ENCODE measurements around the gene RFFL. TPM values are rescaled to one million over a fixed set of nuclear protein-coding genes. Genes with fewer than 3 reads are reported as not detected.
"Not testable (repeated sequence)": the region's sequence is repeated elsewhere in the genome, so short reads cannot be mapped to it uniquely, and the experiment has no call there.

The RFFL gene
- total RNA-seq, 1 experiment from 2014 or later, result 29.6 TPM

- Mint-ChIP-seq H3K9me3 (ENCODE audit: unreplicated experiment) (no peaks in the 10 kb centered on the region), H3K36me3 (ENCODE audit: insufficient read depth, unreplicated experiment) (peaks cover 2% of the 10 kb centered on the region), H3K27me3 (ENCODE audit: insufficient read depth, unreplicated experiment) (no peaks in the 10 kb centered on the region), H3K4me3 (ENCODE audit: unreplicated experiment) (no peak overlapping the region), H3K27ac (ENCODE audit: unreplicated experiment) (no peak overlapping the region), H3K4me1 (ENCODE audit: low read depth, unreplicated experiment) (peaks cover 14% of the 10 kb centered on the region)
- Histone ChIP-seq H3K9me3 (no peaks in the 10 kb centered on the region), H3K27me3 (replicated peaks; ENCODE audit: control insufficient read depth, insufficient read depth, low read length) (no peaks in the 10 kb centered on the region), H3K4me3 (ENCODE audit: low read depth, low read length) (no peak overlapping the region), H3K36me3 (ENCODE audit: control insufficient read depth, insufficient read depth, low read length) (peaks cover 2% of the 10 kb centered on the region; the same call in 1 of the 2 replicates), H3K4me1 (peaks cover 20% of the 10 kb centered on the region)
- no peak for DNase-seq
- POLR2A ChIA-PET, result no interaction called here
- no TSS peak for BruUV-seq (replicated peaks)
- CTCF ChIA-PET, result no interaction called here
- no peak for TF ChIP-seq CTCF (IDR thresholded peaks at IDR 0.05; ENCODE audit: insufficient read depth in 1 of 2, low read depth in 1 of 2, low read length in 1 of 2, severe bottlenecking in 1 of 2, unreplicated experiment in 1 of 2)
- intact Hi-C loops (cut with micrococcal nuclease; ENCODE audit: unreplicated experiment), result no loop called here
These were observed 17.3 kb downstream of the RFFL start for GRCh38 chr17:35046245-35046644.

- BruUV-seq (replicated peaks); H3K27me3 Mint-ChIP-seq (ENCODE audit: insufficient read depth, unreplicated experiment); POLR2A ChIA-PET; H3K36me3 ChIP-seq (ENCODE audit: control insufficient read depth, insufficient read depth, low read length); DNase-seq; H3K27ac Mint-ChIP-seq (ENCODE audit: unreplicated experiment); H3K27me3 ChIP-seq (replicated peaks; ENCODE audit: control insufficient read depth, insufficient read depth, low read length); CTCF ChIA-PET; intact Hi-C loops (cut with micrococcal nuclease; ENCODE audit: unreplicated experiment); H3K9me3 Mint-ChIP-seq (ENCODE audit: unreplicated experiment); H3K36me3 Mint-ChIP-seq (ENCODE audit: insufficient read depth, unreplicated experiment); H3K4me3 ChIP-seq (ENCODE audit: low read depth, low read length); H3K4me3 Mint-ChIP-seq (ENCODE audit: unreplicated experiment); H3K9me3 ChIP-seq: not testable (repeated sequence)
- H3K4me1 ChIP-seq, result peaks cover 15% of the 10 kb centered on the region
- peaks cover 12% of the 10 kb centered on the region for H3K4me1 Mint-ChIP-seq (ENCODE audit: low read depth, unreplicated experiment)
These were observed 18.0 kb downstream of the RFFL start for GRCh38 chr17:35045458-35045979.

GRCh38 chr17:35044181-35044580, 19.3 kb downstream of the RFFL start:
- intact Hi-C loops (cut with micrococcal nuclease; ENCODE audit: unreplicated experiment), result no loop called here
- DNase-seq, result no peak
- TF ChIP-seq CTCF (IDR thresholded peaks at IDR 0.05; ENCODE audit: insufficient read depth in 1 of 2, low read depth in 1 of 2, low read length in 1 of 2, severe bottlenecking in 1 of 2, unreplicated experiment in 1 of 2), result no peak
- H3K9me3 ChIP-seq, result no peaks in the 10 kb centered on the region
- no peak overlapping the region for H3K4me3 ChIP-seq (ENCODE audit: low read depth, low read length)
- Mint-ChIP-seq H3K27ac (ENCODE audit: unreplicated experiment) (no peak overlapping the region), H3K4me1 (ENCODE audit: low read depth, unreplicated experiment) (peaks cover 10% of the 10 kb centered on the region), H3K9me3 (ENCODE audit: unreplicated experiment) (no peaks in the 10 kb centered on the region), H3K4me3 (ENCODE audit: unreplicated experiment) (no peak overlapping the region), H3K36me3 (ENCODE audit: insufficient read depth, unreplicated experiment) (no peaks in the 10 kb centered on the region), H3K27me3 (ENCODE audit: insufficient read depth, unreplicated experiment) (no peaks in the 10 kb centered on the region)
- ChIA-PET POLR2A (no interaction called here), CTCF (no interaction called here)
- H3K27me3 ChIP-seq (replicated peaks; ENCODE audit: control insufficient read depth, insufficient read depth, low read length), result no peaks in the 10 kb centered on the region
- BruUV-seq (replicated peaks), result no TSS peak
- no peaks in the 10 kb centered on the region for H3K36me3 ChIP-seq (ENCODE audit: control insufficient read depth, insufficient read depth, low read length)
- H3K4me1 ChIP-seq, result peaks cover 11% of the 10 kb centered on the region

- H3K27me3 Mint-ChIP-seq (ENCODE audit: insufficient read depth, unreplicated experiment), result no peaks in the 10 kb centered on the region
- intact Hi-C loops (cut with micrococcal nuclease; ENCODE audit: unreplicated experiment), result no loop called here
- Histone ChIP-seq H3K36me3 (ENCODE audit: control insufficient read depth, insufficient read depth, low read length) (no peaks in the 10 kb centered on the region), H3K4me3 (ENCODE audit: low read depth, low read length) (no peak overlapping the region), H3K9me3 (no peaks in the 10 kb centered on the region), H3K4me1 (no peaks in the 10 kb centered on the region), H3K27me3 (replicated peaks; ENCODE audit: control insufficient read depth, insufficient read depth, low read length) (no peaks in the 10 kb centered on the region)
- H3K36me3 Mint-ChIP-seq (ENCODE audit: insufficient read depth, unreplicated experiment), result no peaks in the 10 kb centered on the region
- H3K4me1 Mint-ChIP-seq (ENCODE audit: low read depth, unreplicated experiment), result no peaks in the 10 kb centered on the region
- POLR2A ChIA-PET, result no interaction called here
- H3K27ac Mint-ChIP-seq (ENCODE audit: unreplicated experiment), result no peak overlapping the region
- no peak for DNase-seq
- no TSS peak for BruUV-seq (replicated peaks)
- H3K9me3 Mint-ChIP-seq (ENCODE audit: unreplicated experiment), result no peaks in the 10 kb centered on the region
- H3K4me3 Mint-ChIP-seq (ENCODE audit: unreplicated experiment), result no peak overlapping the region
- CTCF ChIA-PET, result no interaction called here
- no peak for TF ChIP-seq CTCF (IDR thresholded peaks at IDR 0.05; ENCODE audit: insufficient read depth in 1 of 2, low read depth in 1 of 2, low read length in 1 of 2, severe bottlenecking in 1 of 2, unreplicated experiment in 1 of 2)
These were observed 22.1 kb downstream of the RFFL start for GRCh38 chr17:35041390-35041789.

Data from Caco-2 (cell line).